ENCODE data around the gene SYTL3. TPM values are rescaled to one million over a fixed set of nuclear protein-coding genes. Genes with fewer than 3 reads are reported as not detected.

SYTL3 gene
- total and polyA plus RNA-seq, 2 donors (not counting 1 experiment from before 2014, with no cell fraction given) = 1.1 to 5.4 TPM

DNA sequence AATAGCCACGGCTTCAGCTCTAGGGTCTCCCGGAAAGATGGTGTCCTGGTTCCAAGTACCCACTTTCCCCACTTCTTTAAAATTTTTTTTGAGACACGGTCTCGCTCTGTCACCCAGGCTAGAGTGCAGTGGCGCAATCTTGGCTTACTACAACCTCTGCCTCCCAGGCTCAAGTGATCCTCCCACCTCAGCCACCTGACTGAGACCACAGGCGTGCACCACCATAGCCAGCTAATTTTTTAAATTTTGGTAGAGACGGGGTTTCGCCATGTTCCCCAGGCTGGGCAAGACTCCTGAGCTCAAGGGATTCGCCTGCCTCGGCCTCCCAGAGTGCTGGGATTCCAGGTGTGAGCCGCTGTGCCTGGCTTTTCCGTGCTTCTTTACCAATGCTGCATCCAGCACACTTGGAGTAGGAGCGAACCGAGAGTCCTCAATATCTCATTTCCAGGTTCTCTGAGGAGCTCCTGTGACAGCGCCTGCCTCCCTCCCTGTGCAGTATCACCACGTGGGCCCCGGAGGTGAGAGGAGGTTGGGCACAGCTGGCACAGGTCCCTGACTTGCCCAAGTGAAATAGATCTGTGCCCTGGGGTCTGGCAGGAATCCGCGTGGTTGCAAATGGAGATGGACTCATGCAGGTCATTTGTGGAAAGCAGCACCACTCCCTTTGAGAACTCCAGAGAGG, 132.0 kb downstream of the SYTL3 start:
- TF ChIP-seq EZH2 (IDR thresholded peaks at IDR 0.05; ENCODE audit: borderline replicate concordance, insufficient read depth, low read depth, low read length, poor library complexity, severe bottlenecking) = no peak
- TF ChIP-seq, protein P1, sequence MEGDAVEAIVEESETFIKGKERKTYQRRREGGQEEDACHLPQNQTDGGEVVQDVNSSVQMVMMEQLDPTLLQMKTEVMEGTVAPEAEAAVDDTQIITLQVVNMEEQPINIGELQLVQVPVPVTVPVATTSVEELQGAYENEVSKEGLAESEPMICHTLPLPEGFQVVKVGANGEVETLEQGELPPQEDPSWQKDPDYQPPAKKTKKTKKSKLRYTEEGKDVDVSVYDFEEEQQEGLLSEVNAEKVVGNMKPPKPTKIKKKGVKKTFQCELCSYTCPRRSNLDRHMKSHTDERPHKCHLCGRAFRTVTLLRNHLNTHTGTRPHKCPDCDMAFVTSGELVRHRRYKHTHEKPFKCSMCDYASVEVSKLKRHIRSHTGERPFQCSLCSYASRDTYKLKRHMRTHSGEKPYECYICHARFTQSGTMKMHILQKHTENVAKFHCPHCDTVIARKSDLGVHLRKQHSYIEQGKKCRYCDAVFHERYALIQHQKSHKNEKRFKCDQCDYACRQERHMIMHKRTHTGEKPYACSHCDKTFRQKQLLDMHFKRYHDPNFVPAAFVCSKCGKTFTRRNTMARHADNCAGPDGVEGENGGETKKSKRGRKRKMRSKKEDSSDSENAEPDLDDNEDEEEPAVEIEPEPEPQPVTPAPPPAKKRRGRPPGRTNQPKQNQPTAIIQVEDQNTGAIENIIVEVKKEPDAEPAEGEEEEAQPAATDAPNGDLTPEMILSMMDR (IDR thresholded peaks at IDR 0.05) = no peak
- Histone ChIP-seq H3K4me3 (ENCODE audit: control extremely low read depth in 1 of 5, extremely low read depth in 1 of 5, insufficient read depth in 1 of 5, low read depth in 2 of 5, low read length in 4 of 5) (no peak overlapping the region), H3K9me3 (ENCODE audit: control extremely low read depth in 1 of 3, control insufficient read depth in 2 of 3, insufficient read depth in 1 of 3, low read length in 2 of 3) (no peaks in the 10 kb centered on the region), H3K4me2 (replicated peaks; ENCODE audit: low read depth, low read length, poor library complexity, severe bottlenecking) (no peak overlapping the region), H3K9ac (ENCODE audit: low read length) (no peak overlapping the region), H3K27ac (ENCODE audit: low read length in 2 of 2) (no peak overlapping the region), H3K4me1 (ENCODE audit: control insufficient read depth in 2 of 2, insufficient read depth in 2 of 2, low read length in 2 of 2) (no peaks in the 10 kb centered on the region), H3K79me2 (ENCODE audit: control insufficient read depth, insufficient read depth, low read length) (peaks cover 90% of the 10 kb centered on the region), H3K36me3 (replicated peaks in 1 of 2; ENCODE audit: control extremely low read depth in 1 of 2, control insufficient read depth in 1 of 2, extremely low read depth in 1 of 2, insufficient read depth in 2 of 2, low read length in 1 of 2) (peaks cover 6 to 98% of the 10 kb centered on the region in 2 experiments), H3K27me3 (replicated peaks in 1 of 4; ENCODE audit: control extremely low read depth in 1 of 4, control insufficient read depth in 3 of 4, insufficient read depth in 4 of 4, low read length in 3 of 4) (no peaks in the 10 kb centered on the region), H4K20me1 (ENCODE audit: control insufficient read depth, insufficient read depth, low read length, poor library complexity, severe bottlenecking) (peaks cover 98% of the 10 kb centered on the region), H2AFZ (ENCODE audit: insufficient read depth, low read depth, low read length, poor library complexity, severe bottlenecking) (no peak overlapping the region)
- Mint-ChIP-seq H3K27ac (peak overlapping the region; percentile 42), H3K4me1 (peaks cover 14% of the 10 kb centered on the region), H3K4me3 (no peak overlapping the region), H3K27me3 (no peaks in the 10 kb centered on the region), H3K9me3 (ENCODE audit: insufficient read depth) (no peaks in the 10 kb centered on the region)
- ATAC-seq (ENCODE audit: low read depth) (no peak), DNase-seq (no peak)
- POLR2A ChIA-PET = interaction anchor here (0.5 to 1.0 kb wide), 2 partner anchors 11 to 32 kb away, joined by 3 read pairs; no protein-coding TSS in a partner anchor
- CTCF ChIA-PET = interaction anchor here (1.7 to 3.1 kb wide), 2 partner anchors 72 to 192 kb away, joined by 5 to 19 read pairs; no protein-coding TSS in a partner anchor
- 98% methylated on average over 18 of the region's 19 CpGs for WGBS (ENCODE audit: insufficient coverage)
- intact Hi-C loops (cut with micrococcal nuclease) = no loop called here

GRCh38 chr6:158782432-158783166, 132.7 kb downstream of the SYTL3 start:
- no peak overlapping the region for H3K4me3 ChIP-seq (ENCODE audit: control extremely low read depth in 1 of 5, extremely low read depth in 1 of 5, insufficient read depth in 1 of 5, low read depth in 2 of 5, low read length in 4 of 5)
- H3K9me3 Mint-ChIP-seq (ENCODE audit: insufficient read depth) = no peaks in the 10 kb centered on the region
- H2AFZ ChIP-seq (ENCODE audit: insufficient read depth, low read depth, low read length, poor library complexity, severe bottlenecking) = no peak overlapping the region
- H3K36me3 ChIP-seq (replicated peaks in 1 of 2; ENCODE audit: control extremely low read depth in 1 of 2, control insufficient read depth in 1 of 2, extremely low read depth in 1 of 2, insufficient read depth in 2 of 2, low read length in 1 of 2) = peaks cover 7 to 98% of the 10 kb centered on the region in 2 experiments
- H3K4me2 ChIP-seq (replicated peaks; ENCODE audit: low read depth, low read length, poor library complexity, severe bottlenecking) = no peak overlapping the region
- H3K4me1 ChIP-seq (ENCODE audit: control insufficient read depth in 2 of 2, insufficient read depth in 2 of 2, low read length in 2 of 2) = no peaks in the 10 kb centered on the region
- POLR2A ChIA-PET = interaction anchor here (0.5 kb wide), 1 partner anchor 31 kb away, joined by 3 read pairs; no protein-coding TSS in a partner anchor
- H3K9me3 ChIP-seq (ENCODE audit: control extremely low read depth in 1 of 3, control insufficient read depth in 2 of 3, insufficient read depth in 1 of 3, low read length in 2 of 3) = no peaks in the 10 kb centered on the region
- peaks cover 90% of the 10 kb centered on the region for H3K79me2 ChIP-seq (ENCODE audit: control insufficient read depth, insufficient read depth, low read length)
- H4K20me1 ChIP-seq (ENCODE audit: control insufficient read depth, insufficient read depth, low read length, poor library complexity, severe bottlenecking) = peaks cover 98% of the 10 kb centered on the region
- TF ChIP-seq, protein P1 (IDR thresholded peaks at IDR 0.05) = no peak
- no peak for TF ChIP-seq EZH2 (IDR thresholded peaks at IDR 0.05; ENCODE audit: borderline replicate concordance, insufficient read depth, low read depth, low read length, poor library complexity, severe bottlenecking)
- intact Hi-C loops (cut with micrococcal nuclease) = no loop called here
- CTCF ChIA-PET = no interaction called here
- peaks cover 14% of the 10 kb centered on the region for H3K4me1 Mint-ChIP-seq
- ATAC-seq (ENCODE audit: low read depth) (no peak), DNase-seq (no peak)
- H3K27me3 Mint-ChIP-seq = no peaks in the 10 kb centered on the region
- H3K9ac ChIP-seq (ENCODE audit: low read length) = no peak overlapping the region
- no peaks in the 10 kb centered on the region for H3K27me3 ChIP-seq (replicated peaks in 1 of 4; ENCODE audit: control extremely low read depth in 1 of 4, control insufficient read depth in 3 of 4, insufficient read depth in 4 of 4, low read length in 3 of 4)
- no peak overlapping the region for H3K4me3 Mint-ChIP-seq
- H3K27ac ChIP-seq (ENCODE audit: low read length in 2 of 2) = no peak overlapping the region
- WGBS (ENCODE audit: insufficient coverage) = 97% methylated on average over 8 of the region's 11 CpGs
- H3K27ac Mint-ChIP-seq = peak overlapping the region; percentile 42

All from B cell (primary cell).